ENCODE data around the gene PAQR7.
"Not testable (repeated sequence)": the region's sequence is repeated elsewhere in the genome, so short reads cannot be mapped to it uniquely, and the experiment has no call there.

PAQR7 gene

DNA sequence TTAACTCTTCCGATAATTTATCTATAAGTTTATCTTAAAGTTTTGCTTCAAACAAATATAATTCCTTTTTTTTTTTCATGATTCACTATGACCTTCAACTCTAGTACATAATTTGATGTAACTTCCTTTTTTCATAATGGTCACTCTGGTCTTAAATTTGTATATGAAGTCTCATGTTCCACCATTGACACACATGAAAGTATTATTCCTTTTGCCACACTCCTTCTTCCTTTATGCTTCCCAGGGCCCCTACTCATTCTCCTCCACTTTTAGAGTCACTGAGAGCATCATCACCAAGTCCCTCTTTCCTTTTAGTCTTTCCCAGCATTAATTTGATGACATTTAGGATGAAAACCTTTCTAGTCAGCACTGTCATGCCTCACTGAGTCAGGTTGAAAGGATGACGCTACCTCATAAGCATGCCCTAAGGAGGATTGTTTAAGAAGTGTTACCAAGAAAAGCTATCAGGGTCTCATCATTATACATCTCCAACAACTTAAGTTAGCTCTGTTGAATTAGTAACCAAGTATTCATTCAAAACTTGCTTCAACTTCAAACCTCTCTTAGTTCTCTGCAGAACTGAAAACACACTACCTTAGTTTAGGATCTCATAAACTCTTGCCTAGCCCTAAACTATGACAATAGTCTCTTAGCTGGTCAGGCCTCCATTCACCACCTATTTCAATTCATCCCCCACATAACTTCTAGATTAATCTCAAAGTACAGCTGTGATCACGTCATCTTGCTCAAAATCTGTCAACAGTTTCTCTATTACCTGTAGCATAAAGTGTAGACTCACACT lies 30.8 kb downstream of the PAQR7 start:
- no peak for DNase-seq

DNA sequence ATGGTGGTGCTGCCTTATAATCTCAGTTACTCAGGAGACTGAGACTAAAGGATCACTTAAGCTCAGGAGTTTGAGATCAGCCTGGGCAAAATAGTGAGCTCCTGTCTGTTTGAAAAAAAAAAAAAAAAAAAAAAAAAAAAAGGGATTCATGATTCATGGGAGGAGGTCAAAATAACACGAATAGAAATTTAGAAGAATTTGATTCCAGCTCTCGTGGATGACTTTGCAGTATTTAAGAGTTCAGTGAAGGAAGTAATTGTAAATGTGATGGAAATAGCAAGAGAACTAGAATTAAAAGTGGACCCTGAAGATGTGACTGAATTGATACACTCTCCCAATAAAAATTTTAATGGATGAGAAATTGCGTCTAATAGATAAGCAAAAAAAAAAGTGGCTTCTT lies 32.0 kb downstream of the PAQR7 start:
- DNase-seq: no peak

DNA sequence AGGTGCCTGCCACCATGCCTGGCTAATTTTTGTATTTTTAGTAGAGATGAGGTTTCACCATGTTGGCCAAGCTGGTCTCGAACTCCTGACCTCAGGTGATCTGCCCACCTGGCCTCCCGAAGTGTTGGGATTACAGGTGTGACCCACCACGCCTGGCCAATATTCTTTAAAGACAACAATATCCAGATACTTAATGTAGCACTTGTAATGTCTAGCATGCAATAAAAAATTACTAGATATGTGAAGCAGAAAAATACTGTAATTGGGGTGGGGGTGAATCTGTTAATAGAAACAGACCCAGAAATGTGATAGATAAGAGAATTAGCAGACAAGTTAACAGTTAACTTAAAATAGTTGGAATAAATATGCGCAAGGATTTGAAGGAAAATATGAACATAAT lies 35.7 kb downstream of the PAQR7 start:
- not testable (repeated sequence) for DNase-seq

DNA sequence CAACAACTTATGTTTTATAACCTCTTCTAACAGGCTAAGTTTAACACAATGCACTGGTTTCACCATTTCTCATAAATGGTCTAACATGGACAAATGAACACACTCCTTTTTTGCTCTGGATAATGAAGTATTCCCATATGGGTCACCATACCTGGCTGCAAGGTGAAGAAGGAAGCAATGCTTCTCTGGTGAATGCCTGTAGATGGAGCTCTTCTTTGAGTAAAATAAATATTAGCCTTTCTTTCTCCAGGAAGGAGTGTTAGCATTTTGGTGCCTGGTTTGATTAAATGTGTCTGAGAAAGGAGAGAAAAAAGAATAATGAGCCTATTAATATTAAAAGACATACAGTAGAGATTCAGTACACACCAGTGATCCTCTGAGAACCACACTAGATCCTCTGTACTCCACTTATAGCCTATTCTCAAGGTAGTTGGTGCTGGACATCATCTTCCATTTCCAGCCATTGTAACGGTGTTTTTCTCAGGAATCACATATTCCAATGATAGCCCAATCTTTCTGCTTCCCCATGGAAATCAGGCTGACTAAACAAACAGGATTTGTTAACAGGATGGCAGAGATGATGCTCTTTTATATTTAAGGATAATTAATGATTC lies 38.1 kb downstream of the PAQR7 start:
- DNase-seq: no peak

DNA sequence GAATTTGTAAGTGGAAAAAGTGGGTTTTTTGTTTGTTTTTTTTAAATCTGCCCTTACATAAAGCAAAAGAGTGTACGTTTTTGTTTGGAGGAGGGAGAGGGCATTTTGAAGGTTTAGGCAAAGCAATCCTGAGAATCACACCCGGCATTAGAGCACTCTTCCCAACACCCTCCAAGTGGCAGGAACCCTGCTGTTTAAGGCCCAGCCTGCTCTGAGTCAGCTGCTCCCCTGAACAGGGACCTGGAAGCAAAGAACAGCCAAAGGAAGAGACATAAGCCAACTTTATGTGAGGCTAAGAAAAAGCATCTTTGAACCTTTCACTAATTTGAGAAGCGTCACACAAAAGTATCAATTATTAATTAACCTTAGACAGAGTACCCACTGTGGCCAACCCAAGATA lies 38.8 kb downstream of the PAQR7 start:
- no peak for DNase-seq

DNA sequence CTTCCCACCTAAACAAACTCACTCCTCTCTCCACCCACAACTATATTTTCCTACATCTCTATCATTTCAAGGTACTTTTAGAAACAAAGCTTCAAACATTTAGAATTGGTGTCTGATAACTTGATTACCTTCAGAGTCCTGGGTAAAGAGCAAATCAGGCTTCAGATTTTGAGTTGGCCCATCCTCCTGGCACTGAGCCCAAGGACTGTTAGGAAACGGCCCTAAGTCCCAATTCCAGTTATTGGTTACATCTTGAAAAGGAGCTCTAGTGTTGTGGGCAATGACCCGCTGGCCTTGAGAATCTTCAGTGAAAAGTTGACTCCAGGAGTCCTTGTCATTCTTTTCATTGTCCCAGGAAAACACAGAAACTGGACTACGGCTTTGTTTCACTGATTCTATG lies 40.6 kb downstream of the PAQR7 start:
- DNase-seq: no peak

DNA sequence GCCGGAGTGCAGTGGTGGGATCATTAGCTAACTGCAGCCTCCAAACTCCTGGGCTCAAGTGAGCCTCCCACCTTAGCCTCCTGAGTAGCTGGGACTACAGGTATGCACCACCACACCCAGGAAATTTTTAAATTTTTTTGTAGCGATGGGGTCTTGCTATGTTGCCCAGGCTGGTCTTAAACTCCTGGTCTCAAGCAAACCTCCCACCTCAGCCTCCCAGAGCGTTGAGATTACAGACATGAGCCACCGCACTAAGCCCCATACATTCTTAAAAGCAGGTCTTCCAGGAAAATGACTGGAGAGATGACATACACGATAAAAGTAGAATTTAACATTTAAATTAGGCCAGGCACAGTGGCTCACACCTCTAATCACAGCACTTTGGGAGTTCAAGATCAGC lies 42.4 kb downstream of the PAQR7 start:
- no peak for DNase-seq

DNA sequence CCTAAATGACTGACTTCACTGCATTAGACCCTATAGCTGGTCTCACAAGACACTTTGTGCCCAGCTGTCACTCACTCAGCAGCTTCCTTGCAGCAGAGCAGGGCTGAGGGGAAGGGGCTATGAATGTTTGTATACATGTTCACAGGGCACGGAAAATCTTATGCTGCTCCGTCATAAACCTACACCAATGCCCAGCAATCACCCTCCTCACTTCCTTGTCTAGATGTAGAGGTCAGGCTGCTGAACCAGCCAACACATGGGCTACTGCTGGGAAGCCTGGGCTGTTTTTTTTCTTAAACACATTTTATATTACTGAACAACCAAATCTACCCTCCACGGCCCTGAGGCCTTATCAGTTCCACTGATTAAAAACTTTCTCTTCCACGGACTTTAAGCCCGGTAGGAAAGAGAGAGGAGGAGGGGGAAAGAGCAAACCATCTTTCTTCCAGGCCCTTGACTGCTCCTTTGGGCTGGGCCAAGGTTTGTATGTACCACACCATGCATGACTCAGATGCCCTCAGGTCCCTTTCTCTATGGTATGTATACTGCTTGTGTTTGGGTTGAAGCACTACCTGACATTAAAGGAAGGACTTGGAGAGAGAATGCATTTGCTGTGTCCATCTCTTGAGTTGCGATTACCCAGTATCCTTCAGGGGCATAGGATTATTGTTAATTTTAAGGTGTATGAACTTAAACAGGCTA lies 43.0 kb downstream of the PAQR7 start:
- no peak for DNase-seq

DNA sequence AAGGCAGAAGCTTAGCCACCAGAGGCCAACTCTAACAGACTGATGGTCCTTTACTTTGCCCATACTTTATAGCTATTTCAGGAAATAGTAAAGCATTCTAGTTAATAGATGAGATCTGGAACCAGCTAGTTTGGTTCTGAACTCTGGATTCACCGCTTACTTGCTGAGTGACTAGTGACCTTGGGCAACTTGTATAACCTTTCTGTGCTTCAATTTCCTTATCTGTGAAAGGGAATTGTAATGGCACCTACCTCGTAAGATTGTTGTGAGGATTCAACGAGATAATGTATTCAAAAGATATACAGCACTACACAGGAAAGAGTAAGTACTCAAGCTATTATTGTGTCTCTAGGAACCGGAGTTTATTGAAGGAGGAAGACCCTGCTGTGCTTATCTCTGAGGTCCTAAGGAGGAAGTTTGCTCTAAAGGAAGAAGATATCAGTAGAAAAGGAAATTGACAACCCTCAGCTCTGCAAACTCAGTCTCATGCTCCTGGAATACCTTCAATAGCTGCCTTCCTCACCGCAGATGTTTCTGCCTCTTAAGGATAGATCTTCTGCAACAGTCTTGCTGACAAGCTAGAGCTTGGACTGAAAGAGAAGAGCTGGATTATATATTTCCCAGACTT lies 43.8 kb downstream of the PAQR7 start:
- DNase-seq: no peak

DNA sequence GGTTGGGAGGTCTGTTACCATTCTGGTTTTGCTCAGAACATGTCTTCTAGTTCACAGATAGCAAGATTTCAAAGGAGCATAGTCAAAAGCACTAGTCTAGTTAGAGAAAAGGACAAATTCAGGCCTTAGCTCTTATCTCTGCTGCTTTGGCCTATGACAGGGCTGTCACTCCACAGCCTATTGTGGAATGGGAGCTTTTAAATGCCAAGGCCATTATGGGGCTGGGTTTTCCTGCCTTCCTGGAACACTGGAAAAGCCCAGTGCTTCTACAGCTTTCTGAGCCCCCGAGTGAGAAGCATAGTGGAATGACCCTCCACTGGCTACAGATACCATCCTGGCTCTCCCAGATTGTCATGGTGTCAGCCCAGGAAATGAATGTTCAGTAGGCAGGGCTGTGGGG lies 46.5 kb downstream of the PAQR7 start:
- DNase-seq: no peak

DNA sequence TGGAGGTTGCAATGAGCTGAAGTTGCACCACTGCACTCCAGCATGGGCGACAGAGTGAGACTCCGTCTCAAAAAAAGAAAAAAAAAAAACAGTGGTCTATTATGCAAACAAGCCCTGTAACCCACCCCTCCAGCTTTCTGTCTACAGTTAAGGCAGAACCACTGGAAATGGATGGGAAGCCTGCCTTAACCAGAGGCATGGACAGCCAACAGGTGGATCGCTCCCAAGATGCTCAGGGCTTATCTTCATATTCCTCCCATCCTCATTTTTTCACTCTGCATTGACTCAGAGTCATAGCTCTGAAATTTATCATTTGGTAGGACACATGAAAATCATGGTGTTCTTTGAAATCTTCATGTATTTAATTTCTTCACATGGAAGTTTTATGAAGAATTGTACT lies 47.0 kb downstream of the PAQR7 start:
- no peak for DNase-seq

DNA sequence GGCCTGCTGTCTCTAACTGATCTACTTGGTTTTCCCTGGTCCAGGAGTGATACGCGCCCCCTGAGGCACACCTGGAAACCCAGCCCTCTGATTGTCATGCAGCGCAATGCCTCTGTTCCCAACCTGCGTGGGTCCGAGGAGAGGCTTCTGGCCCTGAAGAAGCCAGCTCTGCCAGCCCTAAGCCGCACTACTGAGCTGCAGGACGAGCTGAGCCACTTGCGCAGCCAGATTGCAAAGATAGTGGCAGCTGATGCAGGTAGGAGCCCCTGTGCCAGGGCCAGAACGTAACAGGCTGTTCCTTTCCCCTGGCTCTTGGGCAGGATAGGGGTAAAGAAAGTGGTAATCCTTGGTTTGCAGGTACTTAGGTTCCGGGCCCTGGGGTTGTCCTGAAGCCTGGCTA lies 48.9 kb downstream of the PAQR7 start:
- DNase-seq: no peak

DNA sequence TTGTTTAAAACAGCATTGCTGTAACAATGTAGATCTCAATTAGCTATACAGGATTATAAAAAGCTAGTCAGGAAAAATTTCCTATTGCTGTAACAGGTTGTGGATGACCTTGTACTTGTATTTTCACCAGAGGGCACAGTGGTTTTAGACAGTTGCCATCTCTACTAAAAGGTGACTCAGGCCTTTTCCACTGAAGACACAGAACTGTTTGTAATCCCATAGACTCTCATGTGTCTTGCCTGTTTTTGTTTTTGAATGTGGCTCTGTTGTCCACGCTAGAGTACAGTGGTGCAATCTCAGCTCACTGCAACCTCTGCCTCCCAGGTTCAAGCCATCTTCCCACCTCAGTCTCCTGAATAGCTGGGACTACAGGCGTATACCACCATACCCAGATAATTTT lies 49.9 kb downstream of the PAQR7 start:
- DNase-seq: no peak

DNA sequence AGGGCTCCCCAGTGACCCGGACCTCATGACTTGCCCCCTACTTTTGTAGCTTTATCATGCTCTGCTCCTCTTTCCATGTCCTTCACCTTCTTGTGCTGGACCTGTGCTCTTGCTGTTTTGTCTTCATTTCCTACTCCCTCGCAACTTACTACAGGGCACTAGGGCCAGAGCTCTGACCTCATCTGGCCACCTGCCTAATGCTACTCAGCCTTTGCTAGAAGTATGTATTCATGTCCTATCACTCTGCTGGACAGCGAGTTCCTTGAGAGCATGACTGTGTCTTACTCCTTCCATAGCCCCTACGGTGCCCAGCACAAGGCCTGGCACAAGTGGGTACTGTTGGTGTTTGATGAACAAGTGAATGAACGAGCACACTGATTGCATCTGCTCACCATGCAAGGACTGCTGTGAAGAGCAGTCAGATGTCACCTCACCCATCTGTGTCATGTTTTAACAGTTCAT lies 53.8 kb downstream of the PAQR7 start:
- DNase-seq: no peak

DNA sequence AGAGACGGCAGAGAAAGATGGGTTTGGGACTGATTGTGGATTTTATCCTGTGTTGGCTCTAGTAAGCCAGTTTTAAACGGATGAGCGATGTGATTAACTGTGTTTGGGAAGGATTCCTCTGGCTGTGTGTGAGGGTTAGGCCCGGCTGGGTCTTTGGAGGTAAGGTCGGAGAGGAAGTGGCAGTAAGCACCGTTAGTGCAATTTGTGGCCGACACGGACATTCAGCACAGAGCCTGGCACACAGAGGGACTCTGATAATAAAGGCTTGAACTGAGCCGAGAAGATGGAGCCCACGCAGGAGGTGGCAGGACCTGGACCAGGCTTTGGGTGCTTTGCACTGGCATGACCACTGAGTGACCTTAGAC lies 54.4 kb downstream of the PAQR7 start:
- DNase-seq: no peak

DNA sequence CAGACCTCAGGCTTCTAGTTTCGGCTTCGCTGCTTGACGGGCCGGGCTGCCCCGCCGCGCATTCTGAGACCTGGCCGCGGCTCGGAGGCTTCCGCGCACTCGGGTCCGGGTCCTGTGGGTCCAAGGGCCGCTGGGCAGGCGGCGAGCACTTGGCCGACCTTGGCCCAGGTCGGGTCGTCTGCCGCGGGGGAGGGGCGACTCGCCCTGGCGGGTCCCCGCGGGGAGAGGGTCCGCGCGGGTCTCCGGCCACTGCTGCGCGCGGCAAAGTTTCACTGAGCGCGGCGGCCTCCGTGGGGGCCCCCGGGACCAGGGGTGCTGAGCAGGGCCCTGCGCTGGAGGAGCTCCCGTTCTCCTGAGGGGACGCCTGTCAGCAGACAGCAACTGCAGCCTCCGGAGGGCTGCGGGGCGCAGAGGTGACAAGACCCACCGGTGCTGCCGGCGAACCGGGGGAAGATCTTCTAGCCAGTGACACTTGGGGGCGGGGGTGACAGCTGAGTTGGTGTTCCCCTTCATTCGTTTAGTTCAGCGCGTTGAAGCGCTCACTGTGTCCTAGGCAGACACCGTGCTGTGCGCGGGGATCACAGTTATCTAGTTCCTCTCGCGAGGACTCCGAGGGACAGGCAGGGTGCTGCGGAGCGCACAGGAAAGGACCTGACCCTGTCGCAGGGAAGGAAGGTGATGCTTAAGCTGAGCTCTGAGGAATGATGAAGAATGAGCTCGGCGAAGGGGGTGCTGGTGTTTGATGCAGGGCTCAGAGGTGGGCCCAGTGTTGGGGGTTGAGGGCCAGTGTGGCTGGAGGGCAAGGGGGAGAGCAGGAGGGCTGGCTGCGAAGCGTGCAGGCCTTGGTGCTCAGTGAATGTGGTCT lies 55.0 kb downstream of the PAQR7 start:
- DNase-seq: peak; percentile 68

DNA sequence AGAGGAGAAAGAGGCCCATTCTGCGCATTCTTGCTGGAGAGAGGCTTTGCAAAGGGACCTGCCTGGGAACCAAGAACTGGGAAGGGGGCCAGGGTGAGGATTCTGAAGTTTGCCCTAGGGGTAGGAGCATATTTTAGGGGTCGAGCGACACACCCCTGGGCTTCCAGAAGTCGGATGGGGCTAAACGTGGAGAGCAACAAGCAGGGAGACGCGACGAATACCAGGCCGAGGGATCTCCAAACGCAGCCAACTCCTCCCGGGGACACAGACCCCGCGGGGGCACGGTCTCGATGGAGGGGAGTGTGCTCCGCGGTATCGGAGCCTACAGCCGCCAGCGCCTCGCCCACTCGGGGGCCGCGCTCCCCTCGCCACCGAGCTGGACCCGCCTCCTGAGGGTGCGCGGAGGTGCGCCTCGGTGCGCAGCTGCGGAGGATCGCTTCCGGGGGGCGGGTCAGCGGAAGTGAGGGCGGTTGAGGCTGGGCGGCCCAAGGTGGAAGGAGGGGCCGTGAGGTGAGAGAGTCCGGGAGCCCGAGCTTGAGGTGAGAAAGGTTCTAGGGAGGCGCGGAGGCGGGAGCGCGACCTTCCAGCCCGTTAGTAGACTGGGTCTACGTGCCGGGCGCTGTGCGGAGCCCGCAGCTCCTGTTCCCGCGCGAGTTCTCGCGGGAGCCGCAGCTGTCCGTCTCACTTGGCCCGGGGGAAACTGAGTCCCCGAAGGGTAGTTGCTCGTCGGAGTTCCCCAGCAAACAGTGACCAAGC lies 55.8 kb downstream of the PAQR7 start, which contains the start of gene MTFR1L:
Gene MTFR1L (plus strand): TSS at position 464 of the 756 bp plus-strand sequence. CDS start 3,151 bp downstream, outside the sequence.
- peak; percentile 92 for DNase-seq

DNA sequence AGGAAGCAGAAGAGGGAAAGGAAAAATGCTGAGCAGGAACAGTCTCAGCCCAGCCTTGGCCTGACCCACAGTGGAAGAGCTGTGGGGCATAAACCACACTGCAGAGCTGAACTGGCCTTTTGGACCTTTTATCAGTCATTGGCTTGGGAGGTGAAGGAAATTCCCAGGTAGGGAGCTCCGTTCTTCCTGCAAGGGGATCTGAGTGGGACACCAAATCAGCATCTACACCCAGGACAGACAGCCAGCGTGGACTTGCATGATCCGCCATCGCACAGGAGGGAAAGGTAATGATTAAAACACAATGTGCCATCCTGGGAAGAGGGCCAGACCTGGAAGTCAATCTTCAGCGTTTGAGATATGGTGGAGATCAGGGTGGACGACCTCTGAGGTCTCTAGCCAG lies 56.9 kb downstream of the PAQR7 start:
- DNase-seq: no peak

DNA sequence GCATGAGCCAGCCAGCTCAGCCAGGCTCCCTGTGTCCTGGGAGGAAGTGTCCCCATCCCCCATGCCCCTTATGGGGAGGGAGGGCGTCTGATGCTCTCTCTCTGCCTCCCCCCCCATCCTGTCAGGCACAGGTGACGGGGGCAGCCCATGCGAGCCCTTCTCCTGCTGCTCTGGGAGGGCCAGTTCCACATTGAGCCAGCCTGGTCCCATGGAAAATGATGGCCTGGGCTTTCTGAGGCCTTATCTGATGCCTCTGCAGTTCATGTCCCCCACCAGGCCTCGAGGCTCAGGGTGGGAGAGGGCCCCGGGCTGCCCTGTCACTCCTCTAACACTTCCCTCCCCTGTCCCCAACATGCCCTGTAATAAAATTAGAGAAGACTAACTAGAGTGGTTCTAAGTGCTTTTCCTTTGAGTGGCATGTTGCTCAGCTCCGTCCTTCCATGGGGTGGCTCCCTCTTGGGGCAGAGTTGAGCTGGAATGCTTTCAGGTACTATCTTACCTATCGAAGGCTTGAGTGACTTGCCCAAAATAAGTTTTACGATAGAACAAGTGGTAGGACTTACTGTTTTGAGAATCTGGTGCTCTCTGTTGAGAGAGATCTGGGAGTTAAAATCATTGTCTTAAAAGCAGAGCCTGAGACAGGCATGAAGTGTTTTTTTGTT lies 57.5 kb downstream of the PAQR7 start:
- DNase-seq: no peak

DNA sequence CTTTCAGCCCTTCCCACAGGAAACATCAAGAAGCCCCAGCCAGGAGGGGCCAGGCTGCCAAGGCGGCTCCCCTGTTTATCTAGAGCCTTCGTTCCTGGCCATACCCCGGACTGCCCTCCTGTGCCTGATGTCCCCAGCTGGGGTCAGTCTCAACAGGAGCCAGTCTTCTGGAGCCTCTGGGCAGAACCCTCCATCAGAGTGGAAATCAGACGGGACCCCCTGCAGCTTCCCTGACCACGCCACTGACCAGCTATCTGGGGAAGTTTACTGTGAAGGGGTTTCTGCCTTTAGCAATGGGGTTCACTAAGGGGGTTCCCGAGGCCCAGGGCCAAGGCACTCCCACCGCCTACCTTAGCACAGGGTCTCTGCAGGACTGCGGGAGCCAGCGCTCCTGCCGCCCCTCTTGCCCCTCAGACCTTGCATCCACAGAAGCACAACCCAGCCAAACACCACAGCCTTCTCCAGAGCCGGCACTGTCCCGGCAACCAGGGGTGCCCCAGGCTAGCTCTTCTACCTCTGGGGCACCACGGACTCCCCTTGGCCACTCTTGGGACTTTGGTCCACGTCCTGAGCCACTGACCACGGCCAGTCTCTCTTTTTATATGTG lies 59.3 kb downstream of the PAQR7 start:
- no peak for DNase-seq

Data from femur (tissue), 1 donor.